Endothelial cell of umbilical vein (primary cell): ENCODE results near the gene NEU2. TPM values are rescaled to one million over a fixed set of nuclear protein-coding genes. Genes with fewer than 3 reads are reported as not detected.

ENCODE experiments used
- BruUV-seq: library from RNA; stranded (reverse); fragments of 400-500 nt; replicated peaks from 2 replicates; lab custom pipeline; 2021; lab: Mats Ljungman, UMichigan
- CTCF ChIA-PET: fragments of 300-600, 350-600 bp; sonication (Branson Sonifier 250); formaldehyde crosslinking; loops from one replicate; lab custom pipeline; 2021; ENCODE audit warnings: antibody characterized with exemption, inconsistent platforms; lab: Charles Lee
- POLR2A ChIA-PET: fragments of 300-600, 350-600 bp; sonication (Branson Sonifier 250); formaldehyde crosslinking; loops from one replicate; lab custom pipeline; 2021; ENCODE audit warnings: antibody characterized with exemption, inconsistent platforms; lab: Charles Lee
- DNase-seq: peaks from one replicate; pipeline ENCODE4 v3.0.0-alpha.2; 2011; ENCODE audit warnings: low read depth, low spot score
- FAIRE-seq: peaks from 2 replicates; lab custom pipeline; 2011; peaks lifted over from hg19 to GRCh38; lab: Jason Lieb, UNC
- H2AFZ ChIP-seq: 2 replicates; pipeline ENCODE4 v1.6.0; 2012; ENCODE audit warnings: low read depth, low read length, control low read depth, inconsistent platforms
- H3K27ac ChIP-seq: 2 replicates; pipeline ENCODE4 v1.5.1; 2011; ENCODE audit warnings: low read depth, mild to moderate bottlenecking, control low read depth, low read length, moderate library complexity; ENCODE audit not compliant: insufficient read depth
- H3K27me3 ChIP-seq, 2 experiments: 2 replicates each; pipeline versions ENCODE4 v1.6.0 to v1.6.1; 2011; ENCODE audit warnings: low read length in 2 of 2, mixed read lengths in 1 of 2; ENCODE audit not compliant: control insufficient read depth in 2 of 2, insufficient read depth in 2 of 2
- H3K36me3 ChIP-seq, 2 experiments: 2 replicates in 1 of 2; 3 replicates in 1 of 2; pipeline ENCODE4 v1.5.1; 2011; ENCODE audit warnings: low read length in 2 of 2, mild to moderate bottlenecking in 1 of 2, moderate library complexity in 1 of 2; ENCODE audit not compliant: control insufficient read depth in 2 of 2, insufficient read depth in 2 of 2; ENCODE audit errors: extremely low read depth in 1 of 2
- H3K4me1 ChIP-seq: 3 replicates; pipeline ENCODE4 v1.5.1; 2011; ENCODE audit warnings: mild to moderate bottlenecking, low read length; ENCODE audit not compliant: control insufficient read depth, insufficient read depth; ENCODE audit errors: extremely low read depth
- H3K4me2 ChIP-seq: 2 replicates; pipeline ENCODE4 v1.6.1; 2011; ENCODE audit warnings: low read length, control low read depth, mixed read lengths; ENCODE audit not compliant: insufficient read depth
- H3K4me3 ChIP-seq, 3 experiments: fragments of 200-600 bp in 1 of 3; sonication (generic), shearing (Covaris generic) in 1 of 3; replicated peaks in 1 of 3; 2 replicates each; pipeline ENCODE4 v1.5.1; 2011 to 2016; ENCODE audit warnings: control low read depth in 3 of 3, low read length in 3 of 3, mild to moderate bottlenecking in 2 of 3, inconsistent platforms in 1 of 3, low read depth in 1 of 3, moderate library complexity in 1 of 3; ENCODE audit not compliant: insufficient read depth in 1 of 3
- H3K79me2 ChIP-seq: 2 replicates; pipeline ENCODE4 v1.6.0; 2012; ENCODE audit warnings: low read length, inconsistent platforms; ENCODE audit not compliant: control insufficient read depth, insufficient read depth
- H3K9ac ChIP-seq: replicated peaks from 2 replicates; pipeline ENCODE3; 2011; ENCODE audit warnings: low read length, control low read depth; ENCODE audit not compliant: insufficient read depth; ENCODE audit errors: extremely low read depth
- H3K9me1 ChIP-seq: replicated peaks from 3 replicates; pipeline ENCODE4 v1.6.0; 2011; ENCODE audit warnings: mild to moderate bottlenecking, low read length; ENCODE audit not compliant: control insufficient read depth, insufficient read depth; ENCODE audit errors: extremely low read depth
- H3K9me3 ChIP-seq: replicated peaks from 2 replicates; pipeline ENCODE4 v1.5.1; 2012; ENCODE audit warnings: low read length, inconsistent platforms; ENCODE audit not compliant: control insufficient read depth, insufficient read depth
- H4K20me1 ChIP-seq: replicated peaks from 2 replicates; pipeline ENCODE3; 2011; ENCODE audit warnings: mild to moderate bottlenecking, low read length; ENCODE audit not compliant: control insufficient read depth, insufficient read depth; ENCODE audit errors: extremely low read depth
- EZH2 ChIP-seq: IDR thresholded peaks from 2 replicates; pipeline ENCODE4 v1.6.1; 2012; ENCODE audit warnings: borderline replicate concordance, low read depth, mild to moderate bottlenecking, moderate library complexity, low read length, inconsistent platforms; ENCODE audit not compliant: severe bottlenecking
- FOS ChIP-seq: IDR thresholded peaks from 2 replicates; pipeline ENCODE4 v1.6.1; 2011; ENCODE audit warnings: mild to moderate bottlenecking, low read length, moderate library complexity, borderline replicate concordance; ENCODE audit not compliant: insufficient read depth
- GATA2 ChIP-seq: IDR thresholded peaks from 2 replicates; pipeline ENCODE4 v1.7.0; 2011; ENCODE audit warnings: low read depth, mild to moderate bottlenecking, moderate library complexity, mixed read lengths, low read length; ENCODE audit not compliant: insufficient read length, insufficient read depth
- JUN ChIP-seq: IDR thresholded peaks from 2 replicates; pipeline ENCODE4 v1.6.1; 2011; ENCODE audit warnings: borderline replicate concordance, low read depth; ENCODE audit not compliant: insufficient read length, insufficient read depth
- MYC ChIP-seq: IDR thresholded peaks from one replicate; pipeline ENCODE4 v1.6.1; 2011; ENCODE audit warnings: mild to moderate bottlenecking, low read depth, low read length
- POLR2A ChIP-seq: IDR thresholded peaks from 2 replicates; pipeline ENCODE4 v1.6.1; 2012; ENCODE audit warnings: low read depth, mild to moderate bottlenecking, control low read depth, low read length
- POLR2AphosphoS5 ChIP-seq: IDR thresholded peaks from 2 replicates; pipeline ENCODE4 v1.6.1; 2012; ENCODE audit warnings: low read depth, mild to moderate bottlenecking, control low read depth, low read length, moderate library complexity; ENCODE audit not compliant: insufficient read depth
- dilution Hi-C: fragments of 300-500 bp; cut with MboI; formaldehyde crosslinking; loops from one replicate; pipeline ENCODE4 v1.15.0; 2019; ENCODE audit warnings: low sequenced_read_pairs; ENCODE audit not compliant: extremely low pct_ligation_motif_present
- intact Hi-C: fragments of 100-400 bp; cut with micrococcal nuclease; formaldehyde crosslinking; loops from one replicate; pipeline ENCODE4 v1.10.0; 2022
- polyA plus RNA-seq, 4 experiments: library from polyadenylated mRNA; depleted of rRNA in 3 of 4; stranded (reverse) in 3 of 4; unstranded in 1 of 4; fragments of >200 nt; gene quantifications; 2 replicates each; pipeline versions ENCODE4 v1.2.1 to v1.2.3, GENCODE V29; 2011 to 2012; ENCODE audit warnings: missing spikeins in 1 of 4
- total RNA-seq: library from RNA; stranded (reverse); gene quantifications from 2 replicates; pipeline ENCODE4 v1.2.3, GENCODE V29; 2021
- TF ChIP-seq, protein P1 (sequence below), 2 donors: IDR thresholded peaks; 1 replicate in 1 of 2; 2 replicates in 1 of 2; pipeline ENCODE4 v1.5.1; 2011; ENCODE audit warnings: low read length in 2 of 2, mild to moderate bottlenecking in 2 of 2, moderate library complexity in 2 of 2, control low read depth in 1 of 2, inconsistent platforms in 1 of 2, low read depth in 1 of 2; ENCODE audit not compliant: insufficient read depth in 1 of 2; ENCODE audit errors: extremely low read depth in 1 of 2
- TF ChIP-seq, protein P2 (sequence below): IDR thresholded peaks from 2 replicates; pipeline ENCODE4 v1.6.1; 2011; ENCODE audit not compliant: insufficient read depth, insufficient read length

The NEU2 gene
- total and polyA plus RNA-seq, 2 donors (not counting 3 experiments of a cell fraction or from before 2014, with no cell fraction given) = not detected

DNA sequence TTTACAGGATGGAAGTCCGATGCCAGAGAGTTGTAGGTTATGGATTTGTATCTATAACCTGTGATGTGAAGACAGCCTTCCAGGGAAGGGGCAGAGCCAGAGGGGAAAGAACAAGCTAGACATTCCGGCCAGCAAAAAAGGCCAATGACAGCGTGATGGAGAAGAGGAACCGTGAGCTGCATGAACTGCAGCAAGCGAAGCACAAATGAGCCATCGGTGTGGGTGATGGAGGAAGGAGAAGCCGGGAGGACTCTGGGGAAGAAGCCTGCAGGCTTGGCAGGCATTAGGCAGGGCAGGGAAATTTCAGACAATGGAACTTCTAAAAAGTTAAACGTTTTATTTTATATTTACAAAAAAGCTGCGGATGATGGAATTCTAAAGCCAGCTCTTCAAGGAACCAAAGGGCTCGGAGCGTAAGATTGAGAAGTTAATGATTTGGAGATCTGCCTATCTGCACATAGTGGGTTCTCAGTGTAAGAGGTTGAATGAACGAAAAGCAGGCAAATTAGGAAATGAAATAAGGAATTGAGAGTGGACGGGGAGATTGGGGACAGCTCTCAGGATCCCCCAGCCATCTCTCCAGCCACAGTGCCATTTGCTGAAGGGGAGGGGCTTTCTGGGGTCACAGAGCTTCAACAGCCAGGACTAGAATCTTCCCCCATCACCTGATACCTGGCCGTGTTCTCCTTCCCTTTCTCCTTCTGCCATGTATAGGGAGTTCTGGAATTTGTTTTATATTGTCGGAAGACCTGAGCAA is 47.8 kb upstream of the NEU2 start:
- Histone ChIP-seq H3K4me3 (no peak overlapping the region), H3K9me3 (no peaks in the 10 kb centered on the region), H4K20me1 (no peaks in the 10 kb centered on the region), H3K27me3 (peaks cover 0 to 2% of the 10 kb centered on the region in 2 experiments), H3K4me1 (peaks cover 8% of the 10 kb centered on the region), H3K79me2 (no peaks in the 10 kb centered on the region), H2AFZ (no peak overlapping the region), H3K9me1 (no peaks in the 10 kb centered on the region), H3K4me2 (no peak overlapping the region), H3K36me3 (no peaks in the 10 kb centered on the region), H3K9ac (no peak overlapping the region), H3K27ac (no peak overlapping the region)
- no peak for DNase-seq
- intact Hi-C loops = loop anchor here (10.0 kb wide), 1 partner anchor 270 kb away; the partner anchor contains the start of gene ATG16L1
- ChIA-PET CTCF (no interaction called here), POLR2A (no interaction called here)
- no TSS peak for BruUV-seq
- no peak for FAIRE-seq
- dilution Hi-C loops = no loop called here
- TF ChIP-seq JUN (no peak), POLR2A (no peak), GATA2 (no peak), POLR2AphosphoS5 (no peak), MYC (no peak), FOS (no peak), EZH2 (no peak)
- TF ChIP-seq, protein P1, sequence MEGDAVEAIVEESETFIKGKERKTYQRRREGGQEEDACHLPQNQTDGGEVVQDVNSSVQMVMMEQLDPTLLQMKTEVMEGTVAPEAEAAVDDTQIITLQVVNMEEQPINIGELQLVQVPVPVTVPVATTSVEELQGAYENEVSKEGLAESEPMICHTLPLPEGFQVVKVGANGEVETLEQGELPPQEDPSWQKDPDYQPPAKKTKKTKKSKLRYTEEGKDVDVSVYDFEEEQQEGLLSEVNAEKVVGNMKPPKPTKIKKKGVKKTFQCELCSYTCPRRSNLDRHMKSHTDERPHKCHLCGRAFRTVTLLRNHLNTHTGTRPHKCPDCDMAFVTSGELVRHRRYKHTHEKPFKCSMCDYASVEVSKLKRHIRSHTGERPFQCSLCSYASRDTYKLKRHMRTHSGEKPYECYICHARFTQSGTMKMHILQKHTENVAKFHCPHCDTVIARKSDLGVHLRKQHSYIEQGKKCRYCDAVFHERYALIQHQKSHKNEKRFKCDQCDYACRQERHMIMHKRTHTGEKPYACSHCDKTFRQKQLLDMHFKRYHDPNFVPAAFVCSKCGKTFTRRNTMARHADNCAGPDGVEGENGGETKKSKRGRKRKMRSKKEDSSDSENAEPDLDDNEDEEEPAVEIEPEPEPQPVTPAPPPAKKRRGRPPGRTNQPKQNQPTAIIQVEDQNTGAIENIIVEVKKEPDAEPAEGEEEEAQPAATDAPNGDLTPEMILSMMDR (IDR thresholded peaks at IDR 0.05; ENCODE audit: extremely low read depth in 1 of 2, insufficient read depth in 1 of 2, low read depth in 1 of 2, low read length in 2 of 2) = no peak
- TF ChIP-seq, protein P2, sequence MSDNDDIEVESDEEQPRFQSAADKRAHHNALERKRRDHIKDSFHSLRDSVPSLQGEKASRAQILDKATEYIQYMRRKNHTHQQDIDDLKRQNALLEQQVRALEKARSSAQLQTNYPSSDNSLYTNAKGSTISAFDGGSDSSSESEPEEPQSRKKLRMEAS = no peak
